ENCODE data around the gene RBM4.
A peak's percentile ranks its signal among the peaks of the same experiment; 100 is the strongest.

Gene RBM4

DNA sequence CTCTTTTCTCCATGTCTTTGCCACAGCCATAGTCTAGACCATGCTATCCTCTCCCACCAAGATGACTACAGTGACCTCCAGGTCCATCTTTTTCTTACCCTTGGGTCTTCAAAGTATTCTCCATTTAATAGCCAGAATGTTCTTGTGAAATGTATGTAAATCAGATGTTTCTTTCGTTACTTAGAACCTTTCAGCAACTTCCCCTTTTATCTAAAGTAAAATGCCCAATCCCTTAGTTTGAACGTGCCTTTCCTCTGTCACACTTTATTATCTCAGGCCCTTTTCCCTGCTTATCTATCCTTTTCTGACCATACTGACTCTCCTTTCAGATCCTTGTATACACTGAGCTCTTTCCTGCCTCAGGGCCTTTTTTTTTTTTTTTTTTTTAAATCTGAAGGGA lies 21.3 kb downstream of the RBM4 start:
- DNase-seq, result no peak

GRCh38 chr11:66663741-66664296 lies 25.3 kb downstream of the RBM4 start:
- DNase-seq, result no peak

GRCh38 chr11:66665369-66665768 lies 26.9 kb downstream of the RBM4 start:
- DNase-seq, result no peak

DNA sequence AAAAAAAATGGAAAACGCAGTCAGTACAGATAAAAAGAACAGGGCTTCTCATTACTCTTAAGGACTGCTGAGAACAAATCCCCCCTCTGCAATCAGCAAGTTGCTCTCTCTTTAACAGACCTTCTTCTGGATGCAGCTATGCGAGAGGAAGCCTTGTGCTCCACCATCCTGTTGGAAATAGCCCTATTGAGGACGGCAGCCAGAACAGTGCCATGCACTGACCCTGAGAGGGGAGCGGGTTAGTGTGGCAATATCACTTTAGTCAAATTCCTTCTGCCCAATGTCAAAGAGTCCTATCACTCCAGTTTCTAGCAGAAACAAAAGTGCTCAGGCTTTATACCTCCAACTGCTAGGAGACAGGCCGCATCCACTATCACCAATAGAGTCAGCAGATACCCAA lies 32.3 kb downstream of the RBM4 start:
- no peak for DNase-seq

- no peak for DNase-seq
Measured at GRCh38 chr11:66674964-66675602, 36.6 kb downstream of the RBM4 start.

GRCh38 chr11:66676282-66676919 lies 37.9 kb downstream of the RBM4 start:
- DNase-seq, result peak; percentile 12

DNA sequence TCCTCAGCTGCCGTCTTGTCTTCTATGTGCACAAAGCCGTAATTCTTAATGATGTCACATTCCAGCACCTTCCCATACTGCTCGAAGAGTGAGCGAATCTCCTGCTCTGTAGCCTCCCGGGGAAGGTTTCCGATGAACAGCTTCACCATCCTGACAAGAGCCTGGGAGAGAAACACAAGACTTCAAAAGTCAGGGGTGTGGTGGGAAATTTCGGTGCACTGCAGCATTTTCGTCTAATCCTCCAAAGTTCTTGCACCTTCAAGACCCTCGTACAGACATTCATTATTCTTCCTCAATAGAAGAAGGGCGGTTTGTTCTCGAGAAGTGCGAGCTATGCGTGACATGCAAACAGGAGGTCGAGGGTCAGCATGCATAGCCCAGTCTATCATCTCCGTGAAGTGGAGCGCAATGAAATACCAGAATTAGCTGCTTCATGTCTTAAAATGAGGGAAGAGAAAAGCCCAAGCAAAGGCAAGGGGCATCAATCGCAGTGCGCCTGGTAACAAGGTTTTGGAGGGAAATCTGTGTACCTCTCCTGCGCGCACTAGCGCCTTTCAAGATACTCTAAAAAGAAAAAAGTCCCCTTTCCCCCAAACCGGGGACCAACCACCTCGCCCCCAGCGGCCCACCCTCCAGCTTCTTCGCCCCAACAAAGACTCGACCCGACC lies 38.6 kb downstream of the RBM4 start:
- no peak for DNase-seq

GRCh38 chr11:66677599-66678375 lies 39.3 kb downstream of the RBM4 start, which contains the start of gene RBM4B:
RBM4B (minus strand) TSS chr11:66677887; CDS start chr11:66677079, 808 bp downstream.
- peak; percentile 99 for DNase-seq

DNA sequence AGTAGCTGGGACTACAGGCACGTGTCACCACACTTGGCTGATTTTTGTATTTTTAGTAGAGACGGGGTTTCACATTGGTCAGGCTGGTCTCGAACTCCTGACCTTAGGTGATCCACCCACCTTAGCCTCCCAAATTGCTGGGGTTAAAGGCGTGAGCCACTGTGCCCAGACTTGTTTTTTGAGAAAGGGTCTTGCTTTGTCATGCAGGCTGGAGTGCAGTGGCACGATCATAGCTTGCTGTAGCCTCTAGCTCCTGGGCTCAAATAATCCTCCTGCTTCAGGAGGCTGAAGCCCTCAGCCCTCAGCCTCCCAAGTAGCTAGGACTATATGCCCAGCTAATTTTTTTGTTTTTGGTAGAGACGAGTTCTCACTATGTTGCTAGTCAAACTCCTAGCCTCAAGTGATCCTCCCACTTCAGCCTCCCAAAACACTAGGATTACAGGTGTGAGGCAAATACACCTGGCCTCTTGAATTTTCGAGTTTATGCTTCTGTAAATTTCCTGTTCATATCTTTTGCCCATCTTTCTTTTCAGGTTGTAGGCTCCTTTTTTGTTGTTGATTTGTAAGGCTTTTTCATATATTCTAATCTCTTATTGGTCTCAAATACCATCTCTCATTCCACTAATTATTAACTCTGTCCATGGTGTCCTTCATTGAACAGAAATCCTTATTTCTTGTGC lies 42.6 kb downstream of the RBM4 start:
- no peak for DNase-seq

- DNase-seq, result no peak
Measured at GRCh38 chr11:66683877-66684276, 45.4 kb downstream of the RBM4 start.

GRCh38 chr11:66684635-66685034 lies 46.1 kb downstream of the RBM4 start:
- no peak for DNase-seq

GRCh38 chr11:66685276-66686099 lies 47.0 kb downstream of the RBM4 start:
- no peak for DNase-seq

DNA sequence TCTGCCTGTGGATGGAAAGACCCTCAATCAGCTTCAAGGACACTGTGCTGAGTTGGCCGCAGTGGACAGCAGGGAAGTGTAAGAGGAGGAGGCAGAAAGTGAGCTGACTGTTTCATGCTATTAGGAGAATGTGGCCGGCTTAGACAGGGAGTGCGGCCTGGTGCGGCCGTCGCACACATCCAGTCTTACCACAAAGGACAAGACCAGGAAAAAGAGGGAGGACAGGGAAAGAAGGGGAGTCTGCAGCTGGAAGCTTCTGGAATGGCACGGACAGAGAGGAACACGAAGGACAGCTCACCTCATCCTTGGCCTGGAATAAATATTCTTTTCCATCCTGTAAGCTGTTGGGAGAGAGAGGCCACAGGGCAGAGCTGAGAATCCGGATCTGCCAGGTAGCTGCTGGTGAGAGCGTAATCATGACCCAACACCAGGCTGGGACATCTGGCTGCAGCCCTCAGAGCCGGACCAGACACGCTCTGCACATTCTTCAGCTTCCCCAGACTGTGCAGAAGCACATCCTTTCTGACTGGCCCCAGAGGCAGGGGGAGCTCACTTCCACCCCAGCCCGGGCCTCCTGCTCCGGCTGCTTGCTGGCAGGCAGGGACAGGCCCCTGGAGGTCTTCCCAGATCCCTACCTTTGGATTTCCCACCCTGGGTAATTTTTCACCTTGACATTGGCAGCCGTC lies 47.7 kb downstream of the RBM4 start:
- DNase-seq, result no peak

DNA sequence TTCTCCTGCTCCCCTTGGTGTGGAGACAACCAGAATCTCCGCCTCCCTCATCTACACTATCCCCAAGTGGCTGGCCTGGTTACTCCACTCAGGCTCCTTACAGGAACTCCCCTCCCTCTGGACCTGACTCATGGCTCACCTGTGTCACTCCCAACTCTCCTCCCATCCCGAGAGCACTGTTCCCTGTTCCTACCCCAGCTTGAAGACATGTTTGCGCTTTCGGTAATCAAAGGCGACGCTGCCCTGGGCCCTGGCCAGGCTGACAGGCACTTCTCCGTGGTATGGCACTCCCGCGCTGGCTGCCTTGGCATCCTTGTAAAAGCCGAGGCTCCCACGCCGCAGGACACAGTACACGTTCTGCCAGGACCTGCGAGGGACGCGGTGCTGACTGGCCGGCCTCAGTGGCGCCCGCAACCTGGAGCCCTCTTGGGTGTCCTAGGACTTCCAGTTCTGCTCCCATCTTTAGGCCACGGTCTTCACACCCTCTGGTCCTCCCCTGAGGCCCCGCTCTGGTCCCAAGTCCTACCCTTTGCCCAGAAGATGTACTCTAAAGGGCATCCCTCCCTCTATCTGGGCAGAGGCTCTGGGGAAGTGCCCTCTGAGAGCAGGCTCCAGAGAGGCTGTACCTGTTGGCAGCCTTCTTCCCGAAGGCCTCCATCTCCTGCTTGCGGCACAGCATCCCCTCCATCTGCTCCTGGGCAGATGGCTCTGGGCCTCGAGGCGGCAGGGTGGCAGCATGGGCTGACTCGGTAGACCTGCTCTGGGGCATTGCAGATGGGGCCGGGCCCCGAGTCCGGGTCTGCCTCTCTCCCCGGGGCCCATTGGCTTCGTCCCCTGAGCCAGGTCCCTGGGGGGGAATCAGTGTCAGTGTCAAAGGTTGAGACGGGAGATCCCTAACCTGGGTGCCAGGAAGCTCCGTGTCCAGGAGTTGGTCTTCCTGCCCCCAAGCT lies 48.6 kb downstream of the RBM4 start:
- no peak for DNase-seq

DNA sequence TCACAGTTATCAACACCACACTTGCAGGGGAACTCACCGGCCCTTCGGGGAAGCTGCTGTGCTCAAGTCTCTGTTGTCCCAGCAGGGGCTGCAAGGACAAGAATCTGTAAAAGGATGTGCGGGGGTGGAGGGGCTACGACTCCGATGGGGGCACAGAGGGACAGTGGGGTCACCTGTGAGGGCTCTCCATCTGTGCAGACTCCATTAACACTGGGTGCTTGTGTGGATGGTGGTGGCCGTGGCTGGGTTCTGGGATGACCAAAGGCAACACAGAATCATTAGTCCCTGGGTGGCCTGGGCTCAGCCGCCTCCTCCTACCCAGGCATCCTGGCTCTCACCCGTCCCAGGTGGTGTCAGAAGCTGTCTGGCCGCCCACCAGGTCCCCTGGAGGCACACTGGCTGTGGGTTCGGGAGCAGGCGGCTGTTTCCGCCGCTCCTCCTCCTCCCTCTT lies 49.4 kb downstream of the RBM4 start:
- DNase-seq, result no peak

DNA sequence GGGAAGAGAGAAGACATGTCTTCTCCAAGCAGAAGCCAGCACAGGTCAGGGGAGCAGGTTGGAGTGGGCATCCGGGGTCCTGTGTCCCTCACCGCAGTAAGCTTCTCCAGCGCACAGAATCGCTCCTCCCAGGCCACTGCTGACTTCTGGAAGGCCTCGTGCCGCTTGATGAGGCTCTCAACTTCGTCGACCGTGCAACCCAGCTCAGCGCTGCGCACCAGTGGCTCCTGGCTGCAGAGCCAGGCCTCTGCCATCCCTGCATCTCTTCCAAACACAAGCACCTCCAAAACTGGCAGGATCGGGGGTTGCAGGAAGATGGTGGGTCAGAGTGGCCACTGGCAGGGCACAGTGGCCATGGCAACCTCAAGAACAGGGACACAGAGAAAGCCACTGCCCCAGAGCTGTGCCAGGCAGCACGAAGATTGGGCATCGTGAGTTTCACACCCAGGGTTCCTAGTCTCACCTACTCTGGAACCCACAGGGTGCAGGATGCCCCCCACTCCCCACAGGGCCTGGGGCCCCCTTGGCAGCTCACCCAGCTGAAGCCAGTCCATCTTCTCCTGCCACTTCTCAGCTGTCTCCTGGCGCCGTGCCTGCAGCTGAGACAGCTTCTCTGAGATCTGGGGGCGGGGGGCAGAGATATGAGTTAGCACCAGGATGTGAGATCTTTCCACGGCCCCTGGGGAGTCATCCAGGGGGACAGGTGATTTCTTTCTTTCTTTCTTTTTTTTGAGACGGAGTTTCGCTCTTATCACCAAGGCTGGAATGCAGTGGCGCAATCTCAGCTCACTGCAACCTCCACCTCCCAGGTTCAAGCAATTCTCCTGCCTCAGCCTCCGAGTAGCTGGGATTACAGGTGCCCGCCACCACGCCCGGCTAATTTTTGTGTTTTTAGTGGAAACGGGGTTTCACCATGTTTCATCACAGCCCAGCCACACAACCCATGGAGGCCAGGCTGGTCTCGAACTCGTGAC lies 50.3 kb downstream of the RBM4 start:
- no peak for DNase-seq

- DNase-seq, result no peak
Measured at GRCh38 chr11:66689661-66690590, 51.4 kb downstream of the RBM4 start.
